Caco-2 (cell line): ENCODE data around the gene ARPC4. TPM values are rescaled to one million over a fixed set of nuclear protein-coding genes. Genes with fewer than 3 reads are reported as not detected.

ENCODE experiments used
- BruUV-seq: library from RNA; stranded (reverse); fragments of 400-500 nt; replicated peaks from 2 replicates; lab custom pipeline; 2021; lab: Mats Ljungman, UMichigan
- CTCF ChIA-PET: fragments of 300-600 bp; sonication (Branson Sonifier 250); formaldehyde crosslinking; loops from one replicate; lab custom pipeline; 2022; ENCODE audit warnings: antibody characterized with exemption; lab: Charles Lee
- POLR2A ChIA-PET: fragments of 300-600 bp; sonication (Branson Sonifier 250); formaldehyde crosslinking; loops from one replicate; lab custom pipeline; 2022; ENCODE audit warnings: antibody characterized with exemption; lab: Charles Lee
- DNase-seq, 2 experiments: peaks; one replicate each; pipeline versions ENCODE4 v3.0.0 to v3.0.0-alpha.2; 2020 to 2022
- H3K27me3 ChIP-seq: replicated peaks from 2 replicates; pipeline ENCODE4 v1.6.0; 2011; ENCODE audit warnings: low read length; ENCODE audit not compliant: control insufficient read depth, insufficient read depth
- H3K36me3 ChIP-seq: 2 replicates; pipeline ENCODE4 v1.5.1; 2011; ENCODE audit warnings: low read length; ENCODE audit not compliant: control insufficient read depth, insufficient read depth
- H3K4me1 ChIP-seq: fragments of 250-450 bp; sonication (Bioruptor Pico); 2 replicates; pipeline ENCODE4 v1.5.1; 2020; ENCODE audit warnings: mild to moderate bottlenecking
- H3K4me3 ChIP-seq: 2 replicates; pipeline ENCODE4 v1.5.1; 2011; ENCODE audit warnings: low read depth, mild to moderate bottlenecking, control low read depth, low read length
- H3K9me3 ChIP-seq: fragments of 250-450 bp; sonication (Bioruptor Pico); 2 replicates; pipeline ENCODE4 v1.5.1; 2020; ENCODE audit warnings: mild to moderate bottlenecking, moderate library complexity
- H3K27ac Mint-ChIP-seq: one replicate; pipeline ENCODE4 v1.8.0; 2022; ENCODE audit warnings: mixed read lengths; ENCODE audit not compliant: unreplicated experiment
- H3K27me3 Mint-ChIP-seq: one replicate; pipeline ENCODE4 v1.8.0; 2022; ENCODE audit warnings: mixed read lengths; ENCODE audit not compliant: insufficient read depth, unreplicated experiment
- H3K36me3 Mint-ChIP-seq: one replicate; pipeline ENCODE4 v1.8.0; 2022; ENCODE audit warnings: mild to moderate bottlenecking, mixed read lengths; ENCODE audit not compliant: insufficient read depth, unreplicated experiment
- H3K4me1 Mint-ChIP-seq: one replicate; pipeline ENCODE4 v1.8.0; 2022; ENCODE audit warnings: low read depth, mixed read lengths; ENCODE audit not compliant: unreplicated experiment
- H3K4me3 Mint-ChIP-seq: one replicate; pipeline ENCODE4 v1.8.0; 2022; ENCODE audit warnings: mild to moderate bottlenecking, moderate library complexity, mixed read lengths; ENCODE audit not compliant: unreplicated experiment
- H3K9me3 Mint-ChIP-seq: one replicate; pipeline ENCODE4 v1.8.0; 2022; ENCODE audit warnings: mixed read lengths; ENCODE audit not compliant: unreplicated experiment
- CTCF ChIP-seq, 2 experiments: fragments of 200-600 bp in 1 of 2; IDR thresholded peaks; 1 replicate in 1 of 2; 2 replicates in 1 of 2; pipeline versions ENCODE4 v1.5.1 to v1.8.0; 2011 to 2022; ENCODE audit warnings: antibody characterized with exemption in 1 of 2, control low read depth in 1 of 2, inconsistent platforms in 1 of 2, low read depth in 1 of 2, low read length in 1 of 2, mild to moderate bottlenecking in 1 of 2, moderate library complexity in 1 of 2; ENCODE audit not compliant: insufficient read depth in 1 of 2, severe bottlenecking in 1 of 2, unreplicated experiment in 1 of 2
- intact Hi-C: fragments of 100-400 bp; cut with micrococcal nuclease; formaldehyde crosslinking; loops from one replicate; pipeline ENCODE4 v1.10.0; 2022; ENCODE audit not compliant: unreplicated experiment
- total RNA-seq: library from RNA; stranded (reverse); gene quantifications from 2 replicates; pipeline ENCODE4 v1.2.3, GENCODE V29; 2022

ARPC4 gene
- total RNA-seq, 1 experiment from 2014 or later = 158 TPM

- no peak for DNase-seq
- Mint-ChIP-seq H3K36me3 (peaks cover 12% of the 10 kb centered on the region), H3K4me1 (no peaks in the 10 kb centered on the region), H3K9me3 (no peaks in the 10 kb centered on the region), H3K4me3 (no peak overlapping the region), H3K27ac (no peak overlapping the region), H3K27me3 (no peaks in the 10 kb centered on the region)
- no peak overlapping the region for H3K4me3 ChIP-seq
- ChIA-PET POLR2A (interaction anchor here (1.2 kb wide), 1 partner anchor 14 kb away, joined by 3 read pairs; the partner anchor contains the start of gene ARPC4), CTCF (no interaction called here)
- H3K27me3 ChIP-seq = no peaks in the 10 kb centered on the region
- no peak for TF ChIP-seq CTCF (IDR thresholded peaks at IDR 0.05; ENCODE audit: insufficient read depth in 1 of 2, low read depth in 1 of 2, low read length in 1 of 2, severe bottlenecking in 1 of 2, unreplicated experiment in 1 of 2)
- no peaks in the 10 kb centered on the region for H3K9me3 ChIP-seq
- no TSS peak for BruUV-seq
- H3K36me3 ChIP-seq = no peaks in the 10 kb centered on the region; the same call in 1 of the 2 replicates
- intact Hi-C loops = no loop called here
- H3K4me1 ChIP-seq = no peaks in the 10 kb centered on the region
Measured at GRCh38 chr3:9779075-9779593, 13.7 kb upstream of the ARPC4 start.

GRCh38 chr3:9779721-9780457 lies 13.0 kb upstream of the ARPC4 start:
- TF ChIP-seq CTCF (IDR thresholded peaks at IDR 0.05; ENCODE audit: insufficient read depth in 1 of 2, low read depth in 1 of 2, low read length in 1 of 2, severe bottlenecking in 1 of 2, unreplicated experiment in 1 of 2) = no peak
- Histone ChIP-seq H3K27me3 (no peaks in the 10 kb centered on the region), H3K9me3 (no peaks in the 10 kb centered on the region), H3K36me3 (no peaks in the 10 kb centered on the region; the same call in 1 of the 2 replicates), H3K4me1 (no peaks in the 10 kb centered on the region), H3K4me3 (no peak overlapping the region)
- Mint-ChIP-seq H3K9me3 (no peaks in the 10 kb centered on the region), H3K36me3 (peaks cover 12% of the 10 kb centered on the region), H3K4me3 (no peak overlapping the region), H3K4me1 (no peaks in the 10 kb centered on the region), H3K27me3 (no peaks in the 10 kb centered on the region), H3K27ac (no peak overlapping the region)
- ChIA-PET POLR2A (no interaction called here), CTCF (no interaction called here)
- intact Hi-C loops = no loop called here
- DNase-seq = no peak
- BruUV-seq = TSS peak; percentile 74

GRCh38 chr3:9780458-9780812 lies 12.4 kb upstream of the ARPC4 start:
- BruUV-seq = no TSS peak
- Mint-ChIP-seq H3K4me1 (no peaks in the 10 kb centered on the region), H3K27ac (no peak overlapping the region), H3K36me3 (peaks cover 16% of the 10 kb centered on the region), H3K9me3 (no peaks in the 10 kb centered on the region), H3K27me3 (no peaks in the 10 kb centered on the region), H3K4me3 (no peak overlapping the region)
- H3K9me3 ChIP-seq = no peaks in the 10 kb centered on the region
- no peak for TF ChIP-seq CTCF (IDR thresholded peaks at IDR 0.05; ENCODE audit: insufficient read depth in 1 of 2, low read depth in 1 of 2, low read length in 1 of 2, severe bottlenecking in 1 of 2, unreplicated experiment in 1 of 2)
- ChIA-PET POLR2A (no interaction called here), CTCF (no interaction called here)
- intact Hi-C loops = no loop called here
- H3K4me3 ChIP-seq = no peak overlapping the region
- H3K4me1 ChIP-seq = no peaks in the 10 kb centered on the region
- no peaks in the 10 kb centered on the region; the same call in 1 of the 2 replicates for H3K36me3 ChIP-seq
- DNase-seq = no peak
- H3K27me3 ChIP-seq = no peaks in the 10 kb centered on the region
